CD4-positive, alpha-beta T cell treated with Interleukin-4 for 1 hour (primary cell): ENCODE results near the gene LRRC70.

Experiments used
- DNase-seq, 2 donors: peaks; one replicate each; pipeline ENCODE4 v3.0.0-alpha.2; 2020 to 2022

The LRRC70 gene

GRCh38 chr5:62575066-62575465, 3.6 kb upstream of the LRRC70 start:
- no peak for DNase-seq

GRCh38 chr5:62575489-62575888, 3.1 kb upstream of the LRRC70 start:
- no peak for DNase-seq

- DNase-seq: no peak
Measured at GRCh38 chr5:62576570-62577170, 1.9 kb upstream of the LRRC70 start.

- DNase-seq: no peak
Measured at GRCh38 chr5:62577488-62577887, 1.1 kb upstream of the LRRC70 start.

DNA sequence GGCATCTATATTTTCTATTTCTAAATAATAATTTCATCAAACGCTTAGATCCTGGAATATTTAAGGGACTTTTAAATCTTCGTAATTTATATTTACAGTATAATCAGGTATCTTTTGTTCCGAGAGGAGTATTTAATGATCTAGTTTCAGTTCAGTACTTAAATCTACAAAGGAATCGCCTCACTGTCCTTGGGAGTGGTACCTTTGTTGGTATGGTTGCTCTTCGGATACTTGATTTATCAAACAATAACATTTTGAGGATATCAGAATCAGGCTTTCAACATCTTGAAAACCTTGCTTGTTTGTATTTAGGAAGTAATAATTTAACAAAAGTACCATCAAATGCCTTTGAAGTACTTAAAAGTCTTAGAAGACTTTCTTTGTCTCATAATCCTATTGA, 1.1 kb downstream of the LRRC70 start:
- DNase-seq: no peak

DNA sequence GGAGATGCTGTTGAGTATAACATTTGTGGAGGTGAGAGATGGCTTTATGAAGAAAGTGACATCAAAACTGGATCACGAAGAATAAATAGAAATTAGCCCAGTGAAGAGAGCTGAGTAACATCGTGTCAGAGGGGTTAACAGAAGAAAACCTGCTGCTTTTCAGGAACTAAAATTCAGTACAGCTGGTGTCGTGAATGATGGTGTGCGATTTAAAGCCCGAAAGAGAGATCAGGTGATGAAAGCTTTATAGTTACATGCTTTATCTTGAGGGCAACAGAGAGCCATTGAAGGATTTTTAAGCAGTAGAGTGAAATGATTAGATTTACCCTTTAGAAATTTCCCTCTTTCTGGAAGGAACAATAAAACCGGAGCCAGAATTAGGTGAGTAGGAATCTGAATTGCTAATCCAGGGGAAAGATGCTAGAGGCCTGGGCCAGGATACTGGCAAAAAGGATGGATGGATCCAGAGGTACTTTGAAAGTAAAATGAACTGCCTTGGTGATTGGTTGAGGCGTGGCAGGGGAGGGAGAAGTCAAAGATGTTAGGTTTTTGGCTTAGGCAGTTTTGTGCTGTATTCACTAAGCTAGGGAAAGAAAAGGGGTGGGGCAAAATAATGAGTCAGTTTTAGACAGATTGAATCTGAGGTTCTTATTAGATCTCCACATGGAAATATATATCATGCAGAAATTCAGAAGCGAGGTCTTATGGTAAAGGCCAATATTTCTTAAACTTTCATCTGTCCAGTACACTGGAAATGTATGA, 3.4 kb downstream of the LRRC70 start:
- DNase-seq: no peak

GRCh38 chr5:62584391-62584790, 5.8 kb downstream of the LRRC70 start:
- no peak for DNase-seq

GRCh38 chr5:62585306-62585705, 6.7 kb downstream of the LRRC70 start:
- DNase-seq: no peak

GRCh38 chr5:62585751-62586150, 7.1 kb downstream of the LRRC70 start:
- no peak for DNase-seq

DNA sequence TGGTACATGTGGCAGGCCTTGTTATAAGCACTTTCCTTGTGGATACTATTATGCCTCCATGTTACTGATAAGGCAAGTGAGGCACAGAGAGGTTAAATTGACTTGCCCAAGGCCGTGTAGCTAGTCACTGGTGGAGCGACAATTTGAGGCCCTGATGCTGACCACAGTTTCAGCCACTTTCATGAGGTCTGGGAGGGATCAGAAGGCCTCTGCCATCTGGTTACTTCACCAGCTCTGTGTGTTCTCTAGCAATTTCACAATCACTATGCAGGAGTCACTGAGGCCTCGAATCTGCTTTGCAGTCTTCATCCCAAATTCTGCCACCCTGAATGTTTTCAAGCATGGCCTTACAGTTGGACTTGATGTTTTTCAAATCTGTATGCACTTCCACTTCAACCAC, 9.1 kb downstream of the LRRC70 start:
- DNase-seq: no peak

DNA sequence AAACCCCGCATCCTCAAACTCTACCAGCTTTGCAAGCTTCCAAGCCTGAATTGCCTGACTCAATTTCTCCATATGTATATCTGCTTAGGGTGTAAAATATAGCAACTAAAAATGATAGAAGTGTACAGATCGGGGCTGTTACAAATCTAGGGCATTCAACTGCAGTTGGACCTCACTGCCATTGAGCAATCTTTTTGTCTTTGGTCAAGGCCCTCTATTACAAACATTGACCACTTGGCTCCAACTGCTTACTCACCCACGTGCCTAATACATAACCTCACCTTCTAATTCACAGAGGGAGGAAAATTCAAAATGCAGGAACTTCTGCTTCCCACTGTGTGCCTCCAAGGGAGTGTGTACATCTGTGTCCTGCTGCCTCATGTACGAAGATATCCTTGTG, 10.0 kb downstream of the LRRC70 start:
- DNase-seq: no peak

DNA sequence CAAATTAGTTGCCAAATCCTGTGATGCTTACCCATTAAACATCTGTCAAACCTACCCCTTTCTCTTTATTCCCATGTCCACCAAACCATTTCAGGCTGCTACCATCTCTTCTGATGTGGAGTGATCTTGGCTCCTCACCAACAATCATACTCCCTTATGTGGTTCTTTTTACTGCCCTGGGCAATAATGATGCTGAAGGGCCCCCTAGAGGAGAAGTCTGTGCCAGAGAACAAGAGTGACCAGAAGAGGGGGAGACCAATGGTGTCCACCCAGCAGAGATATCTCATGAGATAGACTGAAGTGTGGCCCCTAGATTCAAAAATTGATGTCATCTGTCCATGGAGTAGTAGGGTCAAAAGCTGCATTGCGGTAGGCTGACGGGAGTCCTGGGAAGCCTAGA, 10.9 kb downstream of the LRRC70 start:
- no peak for DNase-seq

- no peak for DNase-seq
Measured at GRCh38 chr5:62590387-62590786, 11.8 kb downstream of the LRRC70 start.

GRCh38 chr5:62592558-62592957, 13.9 kb downstream of the LRRC70 start:
- DNase-seq: peak in 1 of 2 donors; percentile 30

DNA sequence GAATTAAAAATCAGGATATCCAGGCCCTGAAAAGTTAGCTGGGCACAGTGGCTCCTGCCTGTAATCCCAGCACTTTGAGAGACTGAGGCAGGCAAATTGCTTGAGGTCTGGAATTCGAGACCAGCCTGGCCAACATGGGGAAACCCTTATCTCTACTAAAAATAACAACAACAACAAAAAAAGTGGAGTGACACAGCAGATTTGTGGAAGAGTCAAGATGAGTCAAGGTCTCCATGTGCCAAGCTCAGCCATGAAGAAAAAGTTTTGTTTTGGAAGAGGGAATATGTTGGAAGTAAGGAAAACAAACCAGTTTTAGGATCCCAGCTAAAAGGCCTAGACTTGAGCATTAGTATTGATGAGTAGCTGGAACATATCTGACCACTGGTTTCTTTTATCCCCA, 14.7 kb downstream of the LRRC70 start:
- no peak for DNase-seq

DNA sequence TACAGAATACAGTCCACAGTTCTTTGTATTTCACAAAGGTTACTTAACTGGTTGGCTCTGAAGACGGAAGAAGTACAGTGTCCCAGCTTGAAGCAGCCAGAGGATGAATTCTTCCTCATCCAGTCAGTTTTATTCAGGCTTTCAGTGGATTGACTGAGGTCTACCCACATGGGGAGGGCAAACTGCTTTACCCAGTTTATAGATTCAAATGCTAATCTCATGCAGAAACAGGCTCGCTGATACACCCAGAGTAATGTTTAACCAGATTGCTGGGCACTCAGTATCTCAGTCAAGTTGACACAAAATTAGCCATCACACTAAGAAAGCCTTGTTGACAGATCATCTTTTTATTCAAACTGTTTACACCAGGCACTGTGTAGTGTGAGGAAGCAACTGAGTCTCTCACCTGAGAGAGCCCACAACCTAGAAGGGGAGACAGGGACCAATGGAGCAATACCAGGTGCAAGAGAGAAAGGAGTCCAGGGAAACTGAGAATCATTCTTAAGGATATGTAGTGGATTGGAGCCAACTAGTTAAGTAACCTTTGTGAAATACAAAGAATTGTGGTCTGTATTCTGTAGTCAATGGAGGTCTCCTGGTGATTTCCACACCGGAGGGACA, 15.9 kb downstream of the LRRC70 start:
- DNase-seq: no peak

DNA sequence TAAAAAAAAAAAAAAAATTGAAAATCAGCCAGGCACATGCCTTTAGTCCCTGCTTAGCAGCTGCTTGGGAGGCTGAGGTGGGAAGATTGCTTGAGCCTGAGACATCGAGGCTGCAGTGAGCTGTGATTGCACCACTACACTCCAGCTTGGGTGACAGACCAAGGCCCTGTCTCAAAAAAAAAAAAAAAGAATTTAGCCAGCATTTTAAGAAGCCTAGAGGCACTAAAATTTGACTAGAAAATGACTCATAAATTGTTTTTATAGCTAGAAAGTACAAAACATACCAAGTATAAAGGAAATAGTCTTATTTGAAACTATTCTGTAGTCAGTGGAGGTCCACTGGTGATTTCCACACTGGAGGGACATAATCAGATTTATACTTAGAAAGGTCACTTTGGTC, 17.5 kb downstream of the LRRC70 start:
- no peak for DNase-seq

GRCh38 chr5:62596691-62597090, 18.1 kb downstream of the LRRC70 start:
- DNase-seq: no peak

GRCh38 chr5:62597314-62597713, 18.7 kb downstream of the LRRC70 start:
- DNase-seq: no peak

- DNase-seq: no peak
Measured at GRCh38 chr5:62600560-62601252, 22.1 kb downstream of the LRRC70 start.

- no peak for DNase-seq
Measured at GRCh38 chr5:62603934-62604333, 25.3 kb downstream of the LRRC70 start.

DNA sequence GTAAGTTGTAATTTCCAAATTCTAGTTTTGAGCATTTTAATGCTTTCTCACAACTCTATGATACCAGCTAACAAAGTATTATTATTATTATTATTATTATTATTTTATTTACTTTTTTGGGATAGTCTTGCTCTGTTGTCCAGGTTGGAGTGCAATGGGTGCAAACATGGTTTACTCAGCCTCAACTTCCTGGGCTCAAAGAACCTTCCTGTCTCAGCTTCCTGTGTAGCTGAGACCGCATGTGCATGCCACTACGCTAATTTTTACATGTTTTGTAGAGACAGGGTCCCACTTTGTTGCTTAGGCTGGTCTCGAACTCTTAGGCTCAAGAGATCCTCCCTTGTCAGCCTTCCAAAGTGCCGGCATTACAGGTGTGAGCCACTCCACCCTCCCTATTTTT, 27.0 kb downstream of the LRRC70 start:
- no peak for DNase-seq

DNA sequence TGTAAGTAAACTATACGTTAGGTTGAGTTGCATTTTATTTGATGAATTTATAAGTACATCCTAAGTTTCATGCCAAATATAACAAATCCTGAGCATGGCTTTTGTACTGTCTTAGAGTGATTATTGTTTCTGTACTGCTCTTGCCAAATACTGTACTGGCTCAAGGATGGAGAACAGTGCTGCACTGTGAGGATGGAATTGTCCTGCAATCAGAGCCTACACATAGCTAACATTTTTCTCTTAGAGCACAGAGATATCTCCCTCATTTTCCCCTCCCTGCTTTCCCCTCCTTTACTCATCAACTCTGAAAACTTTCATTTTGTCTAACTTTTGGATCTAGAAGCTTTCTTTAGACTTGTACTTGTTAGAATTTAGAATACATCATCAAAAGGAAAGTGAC, 28.3 kb downstream of the LRRC70 start:
- no peak for DNase-seq

- no peak for DNase-seq
Measured at GRCh38 chr5:62607615-62608014, 29.0 kb downstream of the LRRC70 start.
